D721Med (cell line): Measurements from ENCODE around the gene SCAMP4.

Experiments
- DNase-seq: peaks from one replicate; pipeline ENCODE4 v3.0.0; 2011; ENCODE audit warnings: low spot score; ENCODE audit not compliant: insufficient read length
- FAIRE-seq: peaks from 2 replicates; lab custom pipeline; 2011; peaks lifted over from hg19 to GRCh38; lab: Jason Lieb, UNC
- TF ChIP-seq, protein P1 (sequence below): IDR thresholded peaks from 2 replicates; pipeline ENCODE4 v1.5.1; 2012; ENCODE audit warnings: mild to moderate bottlenecking, control low read depth; ENCODE audit not compliant: insufficient read depth; ENCODE audit errors: missing control alignments

The SCAMP4 gene

DNA sequence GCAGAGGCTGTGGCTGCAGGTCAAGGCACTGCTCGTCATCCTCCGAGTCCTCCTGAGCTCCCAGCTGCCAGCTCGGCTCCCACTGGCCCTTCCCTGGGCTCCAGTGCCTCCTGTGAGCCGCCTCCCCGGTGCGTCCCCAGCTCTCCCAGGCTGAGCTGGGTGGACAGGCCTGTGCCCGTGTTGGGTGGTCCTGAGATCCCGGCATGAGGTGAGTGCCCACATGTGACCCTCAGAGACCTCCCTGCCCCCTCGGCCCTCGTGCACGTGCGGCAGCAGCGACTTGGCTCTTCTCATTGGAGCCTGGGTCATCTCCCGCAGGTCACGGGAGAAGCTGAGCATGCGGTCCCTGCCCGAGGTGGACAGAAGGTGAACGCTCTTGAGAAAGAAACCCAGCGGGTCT is 15.4 kb downstream of the SCAMP4 start:
- TF ChIP-seq, protein P1, sequence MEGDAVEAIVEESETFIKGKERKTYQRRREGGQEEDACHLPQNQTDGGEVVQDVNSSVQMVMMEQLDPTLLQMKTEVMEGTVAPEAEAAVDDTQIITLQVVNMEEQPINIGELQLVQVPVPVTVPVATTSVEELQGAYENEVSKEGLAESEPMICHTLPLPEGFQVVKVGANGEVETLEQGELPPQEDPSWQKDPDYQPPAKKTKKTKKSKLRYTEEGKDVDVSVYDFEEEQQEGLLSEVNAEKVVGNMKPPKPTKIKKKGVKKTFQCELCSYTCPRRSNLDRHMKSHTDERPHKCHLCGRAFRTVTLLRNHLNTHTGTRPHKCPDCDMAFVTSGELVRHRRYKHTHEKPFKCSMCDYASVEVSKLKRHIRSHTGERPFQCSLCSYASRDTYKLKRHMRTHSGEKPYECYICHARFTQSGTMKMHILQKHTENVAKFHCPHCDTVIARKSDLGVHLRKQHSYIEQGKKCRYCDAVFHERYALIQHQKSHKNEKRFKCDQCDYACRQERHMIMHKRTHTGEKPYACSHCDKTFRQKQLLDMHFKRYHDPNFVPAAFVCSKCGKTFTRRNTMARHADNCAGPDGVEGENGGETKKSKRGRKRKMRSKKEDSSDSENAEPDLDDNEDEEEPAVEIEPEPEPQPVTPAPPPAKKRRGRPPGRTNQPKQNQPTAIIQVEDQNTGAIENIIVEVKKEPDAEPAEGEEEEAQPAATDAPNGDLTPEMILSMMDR, result no peak
- no peak for DNase-seq
- no peak for FAIRE-seq

DNA sequence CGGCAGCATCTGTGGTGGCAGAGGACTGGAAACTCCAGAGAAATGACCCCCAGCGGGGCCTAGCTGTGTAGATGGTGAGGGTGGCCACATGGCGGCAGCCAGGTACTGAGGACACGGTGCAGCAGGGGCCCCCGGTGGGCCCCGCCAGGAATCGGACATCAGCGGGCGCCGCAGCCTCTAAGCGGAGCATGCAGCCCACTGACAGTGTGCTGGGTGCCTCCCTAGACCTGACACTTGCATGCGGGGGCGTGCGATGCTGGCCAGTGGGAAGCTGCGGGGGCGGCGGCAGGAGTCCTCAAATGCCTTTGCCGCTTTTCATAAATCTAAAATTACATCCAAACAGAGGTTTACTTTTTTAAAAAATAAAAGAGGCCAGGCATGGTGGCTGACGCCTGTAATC is 16.1 kb downstream of the SCAMP4 start:
- TF ChIP-seq, protein P1, result no peak
- no peak for FAIRE-seq
- DNase-seq, result no peak

DNA sequence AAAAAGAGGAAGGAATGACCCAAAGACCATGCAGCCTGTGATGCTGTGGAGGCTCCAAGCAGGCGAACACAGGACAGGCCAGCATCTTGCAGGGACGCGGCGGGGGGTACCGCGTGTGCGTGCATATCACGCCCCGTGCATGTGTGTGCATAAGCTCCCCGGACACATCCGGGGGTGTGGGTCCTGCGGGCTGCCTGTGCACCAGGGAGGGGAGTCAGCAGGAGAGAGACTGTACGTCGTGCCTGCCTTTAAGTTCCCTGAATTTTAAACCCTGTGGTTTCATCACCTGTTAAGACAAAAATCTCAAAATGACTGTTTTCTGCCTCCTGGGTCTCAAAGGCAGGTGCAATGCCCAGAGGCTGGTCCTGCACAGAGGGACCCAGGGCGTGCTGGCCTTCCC is 16.6 kb downstream of the SCAMP4 start:
- DNase-seq (no peak), FAIRE-seq (no peak)
- TF ChIP-seq, protein P1, result no peak

DNA sequence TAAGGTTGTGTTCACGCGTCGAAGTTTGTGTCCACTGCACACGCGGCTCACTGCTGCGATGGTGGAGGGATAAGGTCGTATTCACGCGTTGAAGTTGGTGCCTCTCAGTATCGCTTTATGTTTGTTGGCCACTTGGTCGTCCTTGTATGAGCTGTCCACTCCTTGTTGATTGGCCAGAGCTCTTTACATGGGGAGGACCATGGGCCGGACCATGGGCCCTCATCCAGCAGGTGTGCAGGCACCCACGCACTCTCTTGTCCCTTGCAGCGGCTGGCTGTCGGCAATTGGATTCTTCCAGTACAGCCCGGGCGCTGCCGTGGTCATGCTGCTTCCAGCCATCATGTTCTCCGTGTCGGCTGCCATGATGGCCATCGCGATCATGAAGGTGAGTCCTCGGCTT is 17.6 kb downstream of the SCAMP4 start:
- TF ChIP-seq, protein P1, result no peak
- no peak for FAIRE-seq
- no peak for DNase-seq

DNA sequence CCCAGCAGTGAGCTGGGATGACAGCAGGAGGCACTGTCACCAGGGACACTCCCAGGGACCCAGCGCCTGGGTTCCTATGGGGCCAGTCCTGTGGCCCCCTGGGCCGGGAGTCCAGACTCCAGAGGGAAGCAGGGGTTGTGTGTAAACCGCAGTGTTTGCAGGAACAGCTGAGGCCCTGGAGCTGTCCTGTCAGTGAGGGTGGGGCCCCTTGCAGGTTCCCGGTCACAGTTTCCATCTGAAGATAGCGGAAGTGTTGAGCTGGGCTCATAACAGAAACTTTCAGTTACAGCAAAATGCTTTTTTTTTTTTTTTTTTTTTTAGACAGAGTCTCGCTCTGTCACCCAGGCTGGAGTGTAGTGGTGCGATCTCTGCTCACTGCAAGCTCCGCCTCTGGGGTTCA is 18.1 kb downstream of the SCAMP4 start:
- DNase-seq (no peak), FAIRE-seq (no peak)

DNA sequence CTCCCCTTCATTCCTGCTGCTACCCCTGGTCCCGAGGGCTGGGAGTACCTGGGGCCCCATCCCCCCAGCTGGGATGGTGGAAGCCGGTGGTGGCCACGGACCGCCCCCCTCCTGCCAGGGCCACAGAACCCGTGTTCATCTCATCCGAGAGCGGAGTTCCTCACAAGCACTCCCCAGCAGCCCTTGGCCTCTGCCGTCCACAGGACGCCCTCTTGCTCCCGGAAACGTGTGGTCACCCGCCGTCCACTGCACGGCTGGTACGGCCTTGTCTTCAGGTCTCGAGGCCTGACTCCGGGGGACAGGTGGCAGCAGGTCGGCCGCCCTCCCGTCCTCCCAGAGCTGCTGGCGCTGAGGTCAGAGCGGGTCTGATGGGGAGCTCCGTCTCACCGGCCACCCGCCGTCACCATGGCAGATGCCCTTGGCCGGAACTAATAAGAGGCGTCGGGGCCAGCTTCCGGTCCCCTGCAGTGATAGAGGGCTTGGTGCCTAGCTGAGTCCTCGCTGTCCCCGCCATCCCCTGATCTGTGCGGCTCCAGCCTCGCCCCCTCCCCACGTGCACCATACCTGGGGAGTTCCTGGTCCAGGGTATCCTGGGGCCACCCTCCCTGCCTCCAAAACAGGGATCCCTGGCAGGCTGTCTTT is 19.2 kb downstream of the SCAMP4 start:
- TF ChIP-seq, protein P1, result no peak
- no peak for FAIRE-seq
- DNase-seq, result no peak

More for the DNA sequence above, 18.1 kb downstream of the SCAMP4 start:
- TF ChIP-seq, protein P1, result no peak

DNA sequence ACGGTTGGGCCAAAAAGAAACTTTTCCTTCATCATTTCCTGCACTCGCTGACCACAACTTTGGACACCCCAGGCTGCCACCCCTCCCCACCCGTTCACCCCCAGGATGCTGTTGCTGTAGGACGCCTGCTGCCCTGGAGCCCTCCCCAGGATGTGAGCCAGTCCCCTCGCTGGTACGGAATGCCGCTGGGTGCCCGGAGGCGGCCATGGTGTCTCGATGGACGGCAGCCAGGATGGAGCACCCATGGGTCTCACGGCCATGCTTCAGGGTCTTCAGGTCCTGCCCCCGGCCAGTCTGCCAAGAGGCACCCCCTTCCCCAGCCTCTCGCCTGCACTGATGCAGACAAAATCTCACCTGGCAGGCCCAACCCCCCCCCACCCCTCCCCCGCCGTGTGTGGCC is 20.3 kb downstream of the SCAMP4 start:
- FAIRE-seq (no peak), DNase-seq (no peak)
- TF ChIP-seq, protein P1, result no peak
